ENCODE data around the gene ITGA11. TPM values are rescaled to one million over a fixed set of nuclear protein-coding genes. Genes with fewer than 3 reads are reported as not detected.

ITGA11 gene
- total RNA-seq, 2 experiments from 2014 or later, result 1.7 to 3.6 TPM

- Mint-ChIP-seq H3K9me3 (no peaks in the 10 kb centered on the region), H3K4me3 (no peak overlapping the region), H3K27ac (no peak overlapping the region), H3K27me3 (no peaks in the 10 kb centered on the region), H3K36me3 (ENCODE audit: low read depth) (no peaks in the 10 kb centered on the region), H3K4me1 (ENCODE audit: low read depth) (no peaks in the 10 kb centered on the region)
- DNase-seq (no peak), ATAC-seq (no peak)
- intact Hi-C loops (cut with micrococcal nuclease), result no loop called here
- TF ChIP-seq CTCF (IDR thresholded peaks at IDR 0.05), result no peak
- CTCF ChIA-PET, result interaction anchor here (1.1 kb wide), 1 partner anchor 111 kb away, joined by 4 read pairs; no protein-coding TSS in a partner anchor
- POLR2A ChIA-PET, result no interaction called here
Measured at GRCh38 chr15:68417897-68418296, 14.1 kb downstream of the ITGA11 start.

GRCh38 chr15:68417051-68417450 is 14.9 kb downstream of the ITGA11 start:
- no peaks in the 10 kb centered on the region for H3K27me3 Mint-ChIP-seq
- no peaks in the 10 kb centered on the region for H3K36me3 Mint-ChIP-seq (ENCODE audit: low read depth)
- H3K27ac Mint-ChIP-seq, result no peak overlapping the region
- POLR2A ChIA-PET, result interaction anchor here (1.2 kb wide), 1 partner anchor 11 kb away, joined by 3 read pairs; no protein-coding TSS in a partner anchor
- CTCF ChIA-PET, result interaction anchor here (1.1 kb wide), 1 partner anchor 110 kb away, joined by 4 read pairs; no protein-coding TSS in a partner anchor
- intact Hi-C loops (cut with micrococcal nuclease), result no loop called here
- no peak overlapping the region for H3K4me3 Mint-ChIP-seq
- H3K4me1 Mint-ChIP-seq (ENCODE audit: low read depth), result no peaks in the 10 kb centered on the region
- no peak for ATAC-seq
- DNase-seq, result no peak
- no peak for TF ChIP-seq CTCF (IDR thresholded peaks at IDR 0.05)
- no peaks in the 10 kb centered on the region for H3K9me3 Mint-ChIP-seq

GRCh38 chr15:68416158-68416535 is 15.8 kb downstream of the ITGA11 start:
- no peak overlapping the region for H3K4me3 Mint-ChIP-seq
- CTCF ChIA-PET, result no interaction called here
- H3K36me3 Mint-ChIP-seq (ENCODE audit: low read depth), result no peaks in the 10 kb centered on the region
- ATAC-seq (no peak), DNase-seq (no peak)
- no peaks in the 10 kb centered on the region for H3K27me3 Mint-ChIP-seq
- POLR2A ChIA-PET, result interaction anchor here (1.2 kb wide), 1 partner anchor 11 kb away, joined by 3 read pairs; no protein-coding TSS in a partner anchor
- H3K4me1 Mint-ChIP-seq (ENCODE audit: low read depth), result no peaks in the 10 kb centered on the region
- H3K27ac Mint-ChIP-seq, result no peak overlapping the region
- no peaks in the 10 kb centered on the region for H3K9me3 Mint-ChIP-seq
- intact Hi-C loops (cut with micrococcal nuclease), result no loop called here
- TF ChIP-seq CTCF (IDR thresholded peaks at IDR 0.05), result no peak

GRCh38 chr15:68415501-68416157 is 16.3 kb downstream of the ITGA11 start:
- DNase-seq (no peak), ATAC-seq (no peak)
- no peak for TF ChIP-seq CTCF (IDR thresholded peaks at IDR 0.05)
- intact Hi-C loops (cut with micrococcal nuclease), result no loop called here
- Mint-ChIP-seq H3K4me3 (no peak overlapping the region), H3K9me3 (no peaks in the 10 kb centered on the region), H3K27ac (no peak overlapping the region), H3K27me3 (no peaks in the 10 kb centered on the region), H3K36me3 (ENCODE audit: low read depth) (no peaks in the 10 kb centered on the region), H3K4me1 (ENCODE audit: low read depth) (no peaks in the 10 kb centered on the region)
- ChIA-PET CTCF (no interaction called here), POLR2A (interaction anchor here (1.2 kb wide), 1 partner anchor 10 kb away, joined by 3 read pairs; no protein-coding TSS in a partner anchor)

GRCh38 chr15:68415061-68415460 is 16.9 kb downstream of the ITGA11 start:
- no peak for TF ChIP-seq CTCF (IDR thresholded peaks at IDR 0.05)
- ChIA-PET CTCF (no interaction called here), POLR2A (no interaction called here)
- Mint-ChIP-seq H3K27ac (no peak overlapping the region), H3K36me3 (ENCODE audit: low read depth) (no peaks in the 10 kb centered on the region), H3K4me1 (ENCODE audit: low read depth) (no peaks in the 10 kb centered on the region), H3K4me3 (no peak overlapping the region), H3K27me3 (no peaks in the 10 kb centered on the region), H3K9me3 (no peaks in the 10 kb centered on the region)
- DNase-seq, result no peak
- intact Hi-C loops (cut with micrococcal nuclease), result no loop called here
- ATAC-seq, result no peak

All from activated CD8-positive, alpha-beta T cell treated with anti-CD3 and anti-CD28 coated beads for 36 hours (primary cell).